H9 (cell line): ENCODE data around the gene RTP2. TPM values are rescaled to one million over a fixed set of nuclear protein-coding genes. Genes with fewer than 3 reads are reported as not detected.
A peak's percentile ranks its signal among the peaks of the same experiment; 100 is the strongest.

ENCODE experiments used
- DNase-seq: peaks from one replicate; pipeline ENCODE4 v3.0.0-alpha.2; 2017
- H2AFZ ChIP-seq: one replicate; pipeline ENCODE4 v1.6.1; 2013; ENCODE audit warnings: mild to moderate bottlenecking, low read length, control low read depth, moderate library complexity
- H2AK5ac ChIP-seq: 2 replicates; pipeline ENCODE4 v1.6.1; 2013; ENCODE audit warnings: low read length, control low read depth, mixed read lengths; ENCODE audit not compliant: insufficient read length
- H2BK120ac ChIP-seq: one replicate; pipeline ENCODE4 v1.6.1; 2013; ENCODE audit warnings: low read depth, mild to moderate bottlenecking, low read length, control low read depth, inconsistent platforms; ENCODE audit not compliant: poor library complexity, severe bottlenecking
- H2BK12ac ChIP-seq: 2 replicates; pipeline ENCODE4 v1.6.1; 2013; ENCODE audit warnings: low read length, control low read depth, mixed read lengths, low read depth; ENCODE audit not compliant: insufficient read length
- H2BK15ac ChIP-seq: 2 replicates; pipeline ENCODE4 v1.6.1; 2013; ENCODE audit warnings: low read depth, low read length, control low read depth
- H2BK20ac ChIP-seq: one replicate; pipeline ENCODE4 v1.6.1; 2013; ENCODE audit warnings: low read depth, mild to moderate bottlenecking, low read length, control low read depth, inconsistent platforms; ENCODE audit not compliant: poor library complexity, severe bottlenecking
- H2BK5ac ChIP-seq: 2 replicates; pipeline ENCODE4 v1.6.1; 2013; ENCODE audit warnings: low read length, control low read depth, mixed read lengths; ENCODE audit not compliant: insufficient read length
- H3K14ac ChIP-seq: 2 replicates; pipeline ENCODE4 v1.6.1; 2013; ENCODE audit warnings: low read length, control low read depth; ENCODE audit not compliant: insufficient read depth
- H3K18ac ChIP-seq: 2 replicates; pipeline ENCODE4 v1.6.1; 2013; ENCODE audit warnings: low read depth, mild to moderate bottlenecking, mixed read lengths, low read length, control low read depth; ENCODE audit not compliant: insufficient read length
- H3K23ac ChIP-seq: 2 replicates; pipeline ENCODE4 v1.6.1; 2013; ENCODE audit warnings: low read length, control low read depth, mixed read lengths, low read depth; ENCODE audit not compliant: insufficient read length
- H3K23me2 ChIP-seq: 2 replicates; pipeline ENCODE4 v1.6.1; 2013; ENCODE audit warnings: low read depth, mild to moderate bottlenecking, mixed read lengths, low read length, control low read depth; ENCODE audit not compliant: insufficient read length, poor library complexity, severe bottlenecking
- H3K27ac ChIP-seq: 2 replicates; pipeline ENCODE4 v1.5.1; 2013; ENCODE audit warnings: low read length, control low read depth, mixed read lengths, low read depth; ENCODE audit not compliant: insufficient read length
- H3K27me3 ChIP-seq: 2 replicates; pipeline ENCODE4 v1.6.1; 2013; ENCODE audit warnings: low read length, control low read depth, inconsistent platforms; ENCODE audit not compliant: insufficient read depth
- H3K4ac ChIP-seq: 2 replicates; pipeline ENCODE4 v1.6.1; 2013; ENCODE audit warnings: low read depth, mild to moderate bottlenecking, control low read depth, inconsistent platforms, low read length, moderate library complexity
- H3K4me1 ChIP-seq: 2 replicates; pipeline ENCODE4 v1.6.1; 2013; ENCODE audit warnings: low read length, control low read depth, inconsistent platforms; ENCODE audit not compliant: insufficient read depth
- H3K4me2 ChIP-seq: 2 replicates; pipeline ENCODE4 v1.6.1; 2013; ENCODE audit warnings: low read length, control low read depth, mixed read lengths; ENCODE audit not compliant: insufficient read length, insufficient read depth
- H3K56ac ChIP-seq: 2 replicates; pipeline ENCODE4 v1.6.1; 2013; ENCODE audit warnings: low read depth, mild to moderate bottlenecking, mixed read lengths, low read length, control low read depth; ENCODE audit not compliant: insufficient read length
- H3K79me1 ChIP-seq: 2 replicates; pipeline ENCODE4 v1.6.1; 2013; ENCODE audit warnings: low read depth, mild to moderate bottlenecking, moderate library complexity, low read length, control low read depth, inconsistent platforms; ENCODE audit not compliant: insufficient read depth, poor library complexity, severe bottlenecking
- H3K79me2 ChIP-seq: 2 replicates; pipeline ENCODE4 v1.6.1; 2013; ENCODE audit warnings: low read length, control low read depth, inconsistent platforms; ENCODE audit not compliant: insufficient read depth
- H3K9ac ChIP-seq: 2 replicates; pipeline ENCODE4 v1.6.1; 2013; ENCODE audit warnings: low read length, control low read depth, mixed read lengths; ENCODE audit not compliant: insufficient read length; ENCODE audit errors: extremely low read depth
- H3K9me3 ChIP-seq: one replicate; pipeline ENCODE4 v1.6.1; 2013; ENCODE audit warnings: low read depth, low read length, inconsistent platforms; ENCODE audit not compliant: control insufficient read depth
- H3T11ph ChIP-seq: one replicate; pipeline ENCODE4 v1.6.1; 2013; ENCODE audit warnings: mild to moderate bottlenecking, low read length, control low read depth, inconsistent platforms
- H4K20me1 ChIP-seq: one replicate; pipeline ENCODE4 v1.6.1; 2013; ENCODE audit not compliant: control insufficient read depth, insufficient read length, insufficient read depth
- H4K5ac ChIP-seq: 2 replicates; pipeline ENCODE4 v1.6.1; 2013; ENCODE audit warnings: low read depth, mild to moderate bottlenecking, mixed read lengths, low read length, control low read depth; ENCODE audit not compliant: insufficient read length
- H4K8ac ChIP-seq: replicated peaks from 2 replicates; pipeline ENCODE4 v1.6.1; 2013; ENCODE audit warnings: low read length, control low read depth, mixed read lengths, low read depth; ENCODE audit not compliant: insufficient read length
- H4K91ac ChIP-seq: 2 replicates; pipeline ENCODE4 v1.6.1; 2013; ENCODE audit warnings: low read depth, mild to moderate bottlenecking, moderate library complexity, mixed read lengths, low read length, control low read depth; ENCODE audit not compliant: insufficient read length
- H3K27ac Mint-ChIP-seq, 3 experiments: 2 replicates in 2 of 3; 3 replicates in 1 of 3; pipeline ENCODE4 v1.8.0; 2020 to 2021; ENCODE audit warnings: mixed read lengths in 3 of 3, mild to moderate bottlenecking in 1 of 3, moderate library complexity in 1 of 3
- H3K27me3 Mint-ChIP-seq: 2 replicates; pipeline ENCODE4 v1.8.0; 2021; ENCODE audit warnings: low read depth, mild to moderate bottlenecking, moderate library complexity, mixed read lengths
- H3K36me3 Mint-ChIP-seq, 3 experiments: 2 replicates in 2 of 3; 3 replicates in 1 of 3; pipeline ENCODE4 v1.8.0; 2020 to 2021; ENCODE audit warnings: low read depth in 3 of 3, mixed read lengths in 3 of 3; ENCODE audit not compliant: insufficient read depth in 1 of 3
- H3K4me1 Mint-ChIP-seq, 2 experiments: 2 replicates each; pipeline ENCODE4 v1.8.0; 2020; ENCODE audit warnings: mixed read lengths in 2 of 2
- H3K4me3 Mint-ChIP-seq, 2 experiments: 2 replicates in 1 of 2; 3 replicates in 1 of 2; pipeline ENCODE4 v1.8.0; 2020 to 2021; ENCODE audit warnings: mild to moderate bottlenecking in 2 of 2, mixed read lengths in 2 of 2, moderate library complexity in 1 of 2
- H3K9me3 Mint-ChIP-seq, 2 experiments: 2 replicates in 1 of 2; 3 replicates in 1 of 2; pipeline ENCODE4 v1.8.0; 2020; ENCODE audit warnings: mild to moderate bottlenecking in 2 of 2, mixed read lengths in 2 of 2, moderate library complexity in 1 of 2
- WGBS: extraction: QIAGEN DNeasy Blood & Tissue Kit; methylation state at CpG from one replicate; pipeline ENCODE4 v1.1.7; 2013; ENCODE audit warnings: missing lambda C conversion rate, low lambda C conversion rate, mixed read lengths; ENCODE audit not compliant: insufficient read length; ENCODE audit errors: extremely low coverage; 5-methylcytosine and 5-hydroxymethylcytosine counted together
- total RNA-seq: library from RNA; stranded (reverse); gene quantifications from 2 replicates; pipeline ENCODE4 v1.2.1, GENCODE V29; 2021
- TF ChIP-seq, protein P1 (sequence below): fragments of 200-600 bp; sonication (generic); conservative IDR thresholded peaks from 3 replicates; pipeline ENCODE4 v1.8.0; 2021; ENCODE audit warnings: antibody characterized with exemption, mild to moderate bottlenecking

The RTP2 gene
- total RNA-seq, 1 experiment from 2014 or later = not detected

DNA sequence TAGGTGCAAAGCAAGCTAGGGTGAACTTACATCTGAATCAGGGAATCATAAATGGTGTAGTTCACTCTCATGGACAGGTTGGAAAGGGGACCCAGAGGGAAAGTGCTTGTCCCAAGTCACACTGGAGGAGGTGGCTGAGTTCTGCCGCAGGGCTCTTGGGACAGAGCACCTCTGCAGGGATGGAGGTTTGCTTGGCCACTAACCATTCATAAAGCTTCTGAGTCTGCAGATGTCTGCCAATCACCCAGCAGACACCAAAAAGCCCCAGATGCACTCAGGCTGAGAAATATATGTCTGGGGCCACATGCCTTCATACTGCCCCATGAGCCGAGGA is 17.9 kb upstream of the RTP2 start:
- H3K27ac ChIP-seq = no peak overlapping the region
- H3K27me3 Mint-ChIP-seq = peaks cover 4% of the 10 kb centered on the region
- peaks cover 20 to 26% of the 10 kb centered on the region in 2 experiments for H3K4me1 Mint-ChIP-seq
- no peaks in the 10 kb centered on the region; a peak in 2 of 5 replicates for H3K9me3 Mint-ChIP-seq
- H3K14ac ChIP-seq = no peak overlapping the region
- H3K23me2 ChIP-seq = no peaks in the 10 kb centered on the region
- H3K56ac ChIP-seq = no peak overlapping the region
- no peaks in the 10 kb centered on the region for H3K79me2 ChIP-seq
- no peak for DNase-seq
- no peaks in the 10 kb centered on the region for H3K9me3 ChIP-seq
- H3K4me1 ChIP-seq = no peaks in the 10 kb centered on the region
- H3K9ac ChIP-seq = no peak overlapping the region
- H2AFZ ChIP-seq = no peak overlapping the region
- H3K23ac ChIP-seq = no peak overlapping the region
- peaks cover 1 to 44% (median 34%) of the 10 kb centered on the region in 3 experiments; a peak in 6 of 7 replicates for H3K36me3 Mint-ChIP-seq
- no peak overlapping the region for H2BK20ac ChIP-seq
- no peaks in the 10 kb centered on the region for H4K20me1 ChIP-seq
- no peak overlapping the region for H3K4ac ChIP-seq
- no peak overlapping the region for H4K5ac ChIP-seq
- no peak overlapping the region for H2AK5ac ChIP-seq
- peak overlapping the region in 1 of 2 experiments; percentile 28; a peak in 1 of 5 replicates for H3K4me3 Mint-ChIP-seq
- WGBS = no CpG with 5 or more reads among the region's 2 CpGs
- H3K27me3 ChIP-seq = no peaks in the 10 kb centered on the region
- H3K18ac ChIP-seq = no peak overlapping the region
- TF ChIP-seq, protein P1, sequence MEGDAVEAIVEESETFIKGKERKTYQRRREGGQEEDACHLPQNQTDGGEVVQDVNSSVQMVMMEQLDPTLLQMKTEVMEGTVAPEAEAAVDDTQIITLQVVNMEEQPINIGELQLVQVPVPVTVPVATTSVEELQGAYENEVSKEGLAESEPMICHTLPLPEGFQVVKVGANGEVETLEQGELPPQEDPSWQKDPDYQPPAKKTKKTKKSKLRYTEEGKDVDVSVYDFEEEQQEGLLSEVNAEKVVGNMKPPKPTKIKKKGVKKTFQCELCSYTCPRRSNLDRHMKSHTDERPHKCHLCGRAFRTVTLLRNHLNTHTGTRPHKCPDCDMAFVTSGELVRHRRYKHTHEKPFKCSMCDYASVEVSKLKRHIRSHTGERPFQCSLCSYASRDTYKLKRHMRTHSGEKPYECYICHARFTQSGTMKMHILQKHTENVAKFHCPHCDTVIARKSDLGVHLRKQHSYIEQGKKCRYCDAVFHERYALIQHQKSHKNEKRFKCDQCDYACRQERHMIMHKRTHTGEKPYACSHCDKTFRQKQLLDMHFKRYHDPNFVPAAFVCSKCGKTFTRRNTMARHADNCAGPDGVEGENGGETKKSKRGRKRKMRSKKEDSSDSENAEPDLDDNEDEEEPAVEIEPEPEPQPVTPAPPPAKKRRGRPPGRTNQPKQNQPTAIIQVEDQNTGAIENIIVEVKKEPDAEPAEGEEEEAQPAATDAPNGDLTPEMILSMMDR = no peak
- H2BK15ac ChIP-seq = no peak overlapping the region
- no peak overlapping the region for H3T11ph ChIP-seq
- no peak overlapping the region for H2BK5ac ChIP-seq
- peak overlapping the region in 2 of 3 experiments; percentile 37 to 76; a peak in 2 of 7 replicates for H3K27ac Mint-ChIP-seq
- H3K79me1 ChIP-seq = no peaks in the 10 kb centered on the region
- no peak overlapping the region for H4K8ac ChIP-seq
- H2BK120ac ChIP-seq = no peak overlapping the region
- no peak overlapping the region for H2BK12ac ChIP-seq
- no peak overlapping the region for H4K91ac ChIP-seq
- H3K4me2 ChIP-seq = no peak overlapping the region
